ENCODE results near the gene TM4SF20.
"Not testable (repeated sequence)": the region's sequence is repeated elsewhere in the genome, so short reads cannot be mapped to it uniquely, and the experiment has no call there.

Gene TM4SF20

DNA sequence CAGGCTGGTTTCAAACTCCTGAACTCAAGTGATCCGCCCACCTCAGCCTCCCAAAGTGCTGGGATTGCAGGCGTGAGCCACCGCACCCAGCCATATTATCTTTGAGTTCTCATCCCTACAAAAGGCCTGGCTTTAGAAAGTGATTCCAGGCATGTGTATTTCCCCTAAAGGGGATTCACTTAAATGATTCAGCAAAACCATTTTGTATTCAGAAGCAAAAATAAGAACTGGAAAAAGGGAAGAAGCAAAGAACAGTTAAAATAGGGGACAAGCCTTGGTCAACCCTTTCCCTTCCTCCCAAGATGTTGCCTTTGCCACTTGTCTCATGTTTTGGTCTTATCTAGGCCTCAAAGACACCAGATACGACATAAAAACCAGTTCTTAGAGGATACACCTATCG, 10.5 kb downstream of the TM4SF20 start:
- Histone ChIP-seq H3K4me1 (no peaks in the 10 kb centered on the region), H3K9me3 (no peaks in the 10 kb centered on the region), H3K36me3 (replicated peaks) (no peaks in the 10 kb centered on the region), H3K27me3 (ENCODE audit: low read depth) (no peaks in the 10 kb centered on the region), H3K4me3 (no peak overlapping the region)
- in situ Hi-C loops (cut with MboI; ENCODE audit: low sequenced_read_pairs): loop anchor here (25.0 kb wide), 1 partner anchor 231 kb away; no protein-coding TSS in a partner anchor
- no peak for DNase-seq (ENCODE audit: low spot score in 2 of 2)

DNA sequence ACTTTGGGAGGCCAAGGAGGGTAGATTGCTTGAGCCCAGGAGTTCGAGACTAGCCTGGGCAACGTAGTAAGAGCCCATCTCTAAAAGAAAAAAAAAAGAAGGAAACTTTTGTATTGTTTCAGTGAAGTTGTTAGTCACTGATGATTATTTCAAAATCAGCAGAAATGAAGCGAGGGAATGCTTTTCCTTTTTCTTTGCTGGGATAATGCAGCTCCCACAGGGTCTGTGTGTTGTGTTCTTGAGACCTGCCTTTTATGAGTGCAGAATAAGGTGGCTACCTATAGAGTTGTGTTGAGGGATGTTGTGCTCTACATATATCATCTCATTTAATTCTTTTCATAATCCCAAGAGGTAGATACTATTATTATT, 11.7 kb downstream of the TM4SF20 start:
- Histone ChIP-seq H3K36me3 (replicated peaks) (no peaks in the 10 kb centered on the region), H3K9me3 (no peaks in the 10 kb centered on the region), H3K4me3 (no peak overlapping the region), H3K4me1 (no peaks in the 10 kb centered on the region), H3K27me3 (ENCODE audit: low read depth) (no peaks in the 10 kb centered on the region)
- DNase-seq (ENCODE audit: low spot score in 2 of 2): no peak
- in situ Hi-C loops (cut with MboI; ENCODE audit: low sequenced_read_pairs): loop anchor here (25.0 kb wide), 1 partner anchor 230 kb away; no protein-coding TSS in a partner anchor

DNA sequence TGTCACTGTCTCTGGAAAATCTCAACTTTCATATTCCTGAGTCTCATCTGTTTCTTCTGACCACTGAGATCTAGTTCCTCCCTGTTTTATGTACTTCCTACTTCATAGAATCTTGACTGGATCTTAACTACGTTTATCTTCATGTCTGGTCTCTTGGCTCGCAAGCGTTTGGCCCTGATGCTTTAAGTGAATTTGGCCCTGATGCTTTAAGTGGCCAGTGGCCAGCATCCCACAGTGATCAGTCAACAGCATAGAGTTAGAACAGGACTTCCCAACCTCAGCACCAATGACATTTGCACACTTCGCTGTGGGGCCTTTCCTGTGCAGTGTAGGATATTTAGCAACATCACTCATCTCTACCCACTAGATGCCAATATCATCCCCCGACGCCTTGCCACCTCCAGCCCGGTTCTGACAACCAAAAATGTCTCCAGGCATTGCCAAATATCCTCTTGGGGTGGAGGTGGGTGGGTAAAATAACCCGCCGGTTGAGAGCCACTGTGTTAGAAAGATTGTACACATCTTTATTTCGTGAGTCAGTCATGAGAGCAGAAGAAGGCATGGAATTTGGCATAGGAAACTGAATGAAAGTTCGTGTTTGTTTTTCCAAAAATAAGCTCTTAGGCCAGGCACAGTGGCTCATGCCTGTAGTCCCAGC, 12.2 kb downstream of the TM4SF20 start:
- Histone ChIP-seq H3K36me3 (replicated peaks) (no peaks in the 10 kb centered on the region), H3K9me3 (no peaks in the 10 kb centered on the region), H3K27me3 (ENCODE audit: low read depth) (no peaks in the 10 kb centered on the region), H3K4me1 (no peaks in the 10 kb centered on the region), H3K4me3 (no peak overlapping the region)
- DNase-seq (ENCODE audit: low spot score in 2 of 2): no peak
- in situ Hi-C loops (cut with MboI; ENCODE audit: low sequenced_read_pairs): loop anchor here (25.0 kb wide), 1 partner anchor 230 kb away; no protein-coding TSS in a partner anchor

- Histone ChIP-seq H3K36me3 (replicated peaks) (peaks cover 4% of the 10 kb centered on the region; the same call in 1 of the 2 replicates), H3K9me3 (no peaks in the 10 kb centered on the region), H3K4me3 (no peak overlapping the region), H3K27me3 (ENCODE audit: low read depth) (no peaks in the 10 kb centered on the region), H3K4me1 (no peaks in the 10 kb centered on the region)
- no peak for DNase-seq (ENCODE audit: low spot score in 2 of 2)
- in situ Hi-C loops (cut with MboI; ENCODE audit: low sequenced_read_pairs): loop anchor here (25.0 kb wide), 1 partner anchor 229 kb away; no protein-coding TSS in a partner anchor
Observed at GRCh38 chr2:227365833-227366232, 13.3 kb downstream of the TM4SF20 start.

DNA sequence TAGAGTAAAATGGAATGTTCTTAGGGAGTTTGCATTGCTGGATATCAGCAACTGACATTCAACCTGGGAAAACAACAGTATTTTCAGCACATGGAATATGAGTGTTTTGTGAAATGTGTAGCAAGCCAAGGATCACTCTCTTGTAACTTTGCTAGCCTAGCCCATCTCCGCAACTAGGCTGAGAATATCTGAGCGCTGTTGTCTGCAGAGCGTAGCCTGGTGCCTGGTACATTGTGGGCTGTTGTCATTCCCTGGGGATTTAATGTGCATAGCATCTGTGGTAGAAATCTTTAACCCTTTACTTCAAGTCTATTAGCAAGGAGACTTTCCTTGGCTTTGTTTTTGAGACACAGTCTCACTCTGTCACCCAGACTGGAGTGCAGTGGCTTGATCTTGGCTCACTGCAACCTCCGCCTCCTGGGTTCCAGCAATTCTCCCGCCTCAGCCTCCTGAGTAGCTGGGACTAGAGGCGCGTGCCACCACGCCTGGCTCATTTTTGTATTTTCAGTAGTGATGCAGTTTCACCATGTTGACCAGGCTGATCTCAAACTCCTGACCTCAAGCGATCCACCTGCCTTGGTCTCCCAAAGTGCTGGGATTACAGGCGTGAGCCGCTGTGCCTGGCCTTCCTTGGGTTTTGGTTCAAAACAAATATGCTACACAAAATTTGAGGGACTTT, 14.4 kb downstream of the TM4SF20 start:
- not testable (repeated sequence) for H3K4me3 ChIP-seq; H3K27me3 ChIP-seq (ENCODE audit: low read depth); H3K9me3 ChIP-seq; DNase-seq (ENCODE audit: low spot score in 2 of 2); H3K4me1 ChIP-seq
- H3K36me3 ChIP-seq (replicated peaks): peaks cover 13% of the 10 kb centered on the region
- in situ Hi-C loops (cut with MboI; ENCODE audit: low sequenced_read_pairs): loop anchor here (25.0 kb wide), 1 partner anchor 227 kb away; no protein-coding TSS in a partner anchor

DNA sequence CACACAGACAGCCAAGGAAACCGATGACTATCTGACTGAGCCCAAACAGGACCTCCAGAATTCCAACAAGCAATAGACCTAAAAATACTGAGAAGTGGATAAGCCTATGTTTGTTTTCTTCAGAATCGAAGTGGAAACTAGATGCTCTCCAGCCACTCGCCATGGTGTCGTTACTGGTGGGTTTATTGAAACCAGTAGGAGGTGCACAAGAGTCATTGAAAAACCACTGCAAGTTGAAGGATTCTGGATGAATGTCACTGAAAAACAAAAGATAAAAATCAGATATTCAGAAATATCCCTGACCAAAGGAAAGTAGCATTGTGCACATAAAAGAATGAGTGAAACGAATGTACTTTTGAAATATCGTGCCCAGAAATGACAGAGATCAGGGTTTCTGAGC, 15.3 kb downstream of the TM4SF20 start:
- DNase-seq (ENCODE audit: low spot score in 2 of 2): no peak

DNA sequence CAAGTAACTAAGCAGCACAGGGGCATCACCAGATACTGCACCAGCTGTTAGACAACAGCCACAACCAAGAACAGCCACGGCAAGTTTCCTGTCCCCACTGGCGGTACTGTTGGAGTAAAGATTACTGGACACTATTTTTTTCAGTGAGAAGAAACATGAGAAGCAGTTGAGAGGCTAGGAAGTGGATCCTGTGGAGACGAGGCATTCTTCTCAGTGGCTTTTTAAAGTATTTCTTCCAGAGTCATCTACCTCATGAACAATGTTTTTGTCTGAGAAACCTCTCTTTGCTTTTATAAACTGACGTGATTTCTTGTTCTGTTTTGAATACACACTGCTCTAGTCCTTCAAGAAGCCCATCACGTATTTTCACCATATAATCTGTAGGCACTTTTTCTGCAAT, 18.8 kb downstream of the TM4SF20 start:
- Histone ChIP-seq H3K27me3 (ENCODE audit: low read depth) (no peaks in the 10 kb centered on the region), H3K36me3 (replicated peaks) (peaks cover 52% of the 10 kb centered on the region), H3K4me1 (no peaks in the 10 kb centered on the region), H3K9me3 (no peaks in the 10 kb centered on the region), H3K4me3 (no peak overlapping the region)
- in situ Hi-C loops (cut with MboI; ENCODE audit: low sequenced_read_pairs): loop anchor here (25.0 kb wide), 1 partner anchor 223 kb away; no protein-coding TSS in a partner anchor
- no peak for DNase-seq (ENCODE audit: low spot score in 2 of 2)

More for the DNA sequence above, 15.3 kb downstream of the TM4SF20 start:
- no peaks in the 10 kb centered on the region for H3K9me3 ChIP-seq
- H3K4me1 ChIP-seq: no peaks in the 10 kb centered on the region
- in situ Hi-C loops (cut with MboI; ENCODE audit: low sequenced_read_pairs): loop anchor here (25.0 kb wide), 1 partner anchor 226 kb away; no protein-coding TSS in a partner anchor
- no peak overlapping the region for H3K4me3 ChIP-seq
- H3K36me3 ChIP-seq (replicated peaks): peaks cover 23% of the 10 kb centered on the region
- H3K27me3 ChIP-seq (ENCODE audit: low read depth): no peaks in the 10 kb centered on the region

- Histone ChIP-seq H3K9me3 (no peaks in the 10 kb centered on the region), H3K4me3 (no peak overlapping the region), H3K36me3 (replicated peaks) (peaks cover 54% of the 10 kb centered on the region), H3K27me3 (ENCODE audit: low read depth) (no peaks in the 10 kb centered on the region), H3K4me1 (peaks cover 18% of the 10 kb centered on the region)
- no peak for DNase-seq (ENCODE audit: low spot score in 2 of 2)
- in situ Hi-C loops (cut with MboI; ENCODE audit: low sequenced_read_pairs): loop anchor here (25.0 kb wide), 1 partner anchor 214 kb away; no protein-coding TSS in a partner anchor
Observed at GRCh38 chr2:227351639-227352038, 27.5 kb downstream of the TM4SF20 start.

DNA sequence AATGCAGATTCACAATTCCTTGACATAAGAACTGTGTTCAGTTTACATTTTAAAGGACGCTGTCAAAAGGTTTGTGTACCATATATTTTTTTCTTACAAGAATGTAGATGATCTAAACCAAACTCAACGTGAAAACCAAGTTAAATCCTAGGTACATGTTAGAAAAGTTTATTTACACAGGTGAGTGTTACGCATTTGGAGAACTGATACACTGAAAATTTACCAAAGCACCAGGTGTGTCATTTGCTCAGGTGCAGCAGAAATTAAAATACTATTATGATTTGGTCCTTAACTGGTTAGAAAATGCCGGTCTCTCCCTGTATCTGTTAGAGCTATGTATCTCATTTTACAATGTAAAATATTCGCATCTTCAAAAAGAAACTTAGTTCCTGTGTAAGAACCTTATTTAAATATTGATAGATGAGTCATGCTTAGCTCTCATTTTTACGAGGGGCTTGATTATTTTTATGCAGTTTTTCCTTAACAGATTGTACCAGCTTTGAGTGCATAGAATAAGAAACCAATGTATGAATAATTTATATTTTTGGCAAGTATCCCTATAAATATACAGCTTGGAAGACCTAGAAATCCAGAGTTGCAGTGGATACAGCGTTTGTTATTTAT, 29.0 kb downstream of the TM4SF20 start:
- Histone ChIP-seq H3K36me3 (replicated peaks) (peaks cover 49% of the 10 kb centered on the region), H3K27me3 (ENCODE audit: low read depth) (no peaks in the 10 kb centered on the region), H3K4me3 (no peak overlapping the region), H3K4me1 (peaks cover 20% of the 10 kb centered on the region), H3K9me3 (no peaks in the 10 kb centered on the region)
- DNase-seq (ENCODE audit: low spot score in 2 of 2): no peak
- in situ Hi-C loops (cut with MboI; ENCODE audit: low sequenced_read_pairs): loop anchor here (25.0 kb wide), 1 partner anchor 213 kb away; no protein-coding TSS in a partner anchor

DNA sequence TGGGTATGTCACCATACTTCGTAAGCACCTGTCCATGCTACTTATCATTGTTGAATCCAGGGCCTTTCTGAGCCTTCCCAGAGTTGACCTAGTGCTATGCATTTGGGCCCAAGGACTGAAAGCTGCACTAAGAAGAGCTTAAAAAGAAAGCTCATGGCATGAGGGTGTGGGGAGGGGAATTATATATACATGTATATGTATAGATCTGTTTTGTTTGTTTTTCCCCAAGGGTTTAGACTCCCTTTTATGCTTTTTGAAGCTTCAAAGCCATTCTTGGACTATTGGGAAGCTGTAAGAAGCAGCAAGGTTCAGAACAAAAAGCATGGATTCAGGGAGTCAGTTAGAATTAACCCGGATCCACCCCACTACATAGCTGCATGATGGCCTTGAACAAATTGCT, 30.8 kb downstream of the TM4SF20 start:
- Histone ChIP-seq H3K27me3 (ENCODE audit: low read depth) (no peaks in the 10 kb centered on the region), H3K36me3 (replicated peaks) (peaks cover 53% of the 10 kb centered on the region), H3K9me3 (no peaks in the 10 kb centered on the region), H3K4me3 (no peak overlapping the region), H3K4me1 (peaks cover 20% of the 10 kb centered on the region)
- in situ Hi-C loops (cut with MboI; ENCODE audit: low sequenced_read_pairs): no loop called here
- peak; percentile 30 to 57 for DNase-seq (ENCODE audit: low spot score in 2 of 2)

DNA sequence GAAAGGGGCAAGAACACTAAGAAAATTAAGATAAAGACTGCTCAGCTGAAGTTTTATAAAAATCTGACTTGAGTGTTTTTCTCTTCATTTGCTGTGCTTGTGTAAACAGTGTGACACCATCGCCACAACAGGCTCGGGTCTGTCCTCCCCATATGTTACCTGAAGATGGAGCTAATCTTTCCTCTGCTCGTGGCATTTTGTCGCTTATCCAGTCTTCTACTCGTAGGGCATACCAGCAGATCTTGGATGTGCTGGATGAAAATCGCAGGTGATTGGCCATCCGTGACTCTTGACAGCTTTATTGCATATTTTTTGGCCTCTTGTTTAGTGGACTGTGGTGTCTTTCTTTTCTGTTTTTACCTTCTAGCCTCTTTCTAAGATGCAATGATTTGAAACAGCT, 32.0 kb downstream of the TM4SF20 start:
- no peak for DNase-seq (ENCODE audit: low spot score in 2 of 2)
- Histone ChIP-seq H3K27me3 (ENCODE audit: low read depth) (no peaks in the 10 kb centered on the region), H3K36me3 (replicated peaks) (peaks cover 51% of the 10 kb centered on the region)

GRCh38 chr2:227344231-227344630, 34.9 kb downstream of the TM4SF20 start:
- Histone ChIP-seq H3K4me1 (peaks cover 34% of the 10 kb centered on the region), H3K9me3 (no peaks in the 10 kb centered on the region), H3K36me3 (replicated peaks) (peaks cover 52% of the 10 kb centered on the region), H3K27me3 (ENCODE audit: low read depth) (no peaks in the 10 kb centered on the region), H3K4me3 (no peak overlapping the region)
- DNase-seq (ENCODE audit: low spot score in 2 of 2): no peak
- in situ Hi-C loops (cut with MboI; ENCODE audit: low sequenced_read_pairs): no loop called here

More for the DNA sequence above, 32.0 kb downstream of the TM4SF20 start:
- Histone ChIP-seq H3K9me3 (no peaks in the 10 kb centered on the region), H3K4me3 (no peak overlapping the region), H3K4me1 (peaks cover 26% of the 10 kb centered on the region)
- in situ Hi-C loops (cut with MboI; ENCODE audit: low sequenced_read_pairs): no loop called here

- Histone ChIP-seq H3K27me3 (ENCODE audit: low read depth) (no peaks in the 10 kb centered on the region), H3K9me3 (no peaks in the 10 kb centered on the region), H3K36me3 (replicated peaks) (peaks cover 39% of the 10 kb centered on the region), H3K4me1 (peaks cover 21% of the 10 kb centered on the region), H3K4me3 (no peak overlapping the region)
- no peak for DNase-seq (ENCODE audit: low spot score in 2 of 2)
- in situ Hi-C loops (cut with MboI; ENCODE audit: low sequenced_read_pairs): no loop called here
Observed at GRCh38 chr2:227341553-227341952, 37.6 kb downstream of the TM4SF20 start.

- H3K36me3 ChIP-seq (replicated peaks): peaks cover 42% of the 10 kb centered on the region
- in situ Hi-C loops (cut with MboI; ENCODE audit: low sequenced_read_pairs): no loop called here
- H3K9me3 ChIP-seq: no peaks in the 10 kb centered on the region
- H3K27me3 ChIP-seq (ENCODE audit: low read depth): no peaks in the 10 kb centered on the region
- DNase-seq (ENCODE audit: low spot score in 2 of 2): no peak
- peaks cover 19% of the 10 kb centered on the region for H3K4me1 ChIP-seq
- H3K4me3 ChIP-seq: no peak overlapping the region
Observed at GRCh38 chr2:227340106-227340505, 39.0 kb downstream of the TM4SF20 start.

All from HAP-1 (cell line).